ENCODE data around the gene MPP4.

The MPP4 gene

GRCh38 chr2:201631041-201631440, 67.4 kb downstream of the MPP4 start:
- Histone ChIP-seq H3K27ac (ENCODE audit: low read depth, low read length, severe bottlenecking) (no peak overlapping the region), H3K9me3 (ENCODE audit: control insufficient read depth, low read length) (no peaks in the 10 kb centered on the region), H3K36me3 (ENCODE audit: control insufficient read depth, insufficient read depth, low read length) (peaks cover 82% of the 10 kb centered on the region), H3K4me3 (ENCODE audit: extremely low read depth, insufficient read depth, low read length, poor library complexity, severe bottlenecking) (no peak overlapping the region), H3K4me1 (ENCODE audit: control insufficient read depth, insufficient read depth, low read length, poor library complexity, severe bottlenecking) (no peaks in the 10 kb centered on the region)
- WGBS, 2 experiments (ENCODE audit: insufficient coverage in 2 of 2), result 87 to 90% methylated on average over 2 to 6 of the region's 8 CpGs

- H3K36me3 ChIP-seq (ENCODE audit: control insufficient read depth, insufficient read depth, low read length), result peaks cover 82% of the 10 kb centered on the region
- no peak overlapping the region for H3K27ac ChIP-seq (ENCODE audit: low read depth, low read length, severe bottlenecking)
- no CpG with 5 or more reads among the region's 2 CpGs for WGBS, 2 experiments (ENCODE audit: insufficient coverage in 2 of 2)
- H3K4me1 ChIP-seq (ENCODE audit: control insufficient read depth, insufficient read depth, low read length, poor library complexity, severe bottlenecking), result no peaks in the 10 kb centered on the region
- H3K4me3 ChIP-seq (ENCODE audit: extremely low read depth, insufficient read depth, low read length, poor library complexity, severe bottlenecking), result no peak overlapping the region
- H3K9me3 ChIP-seq (ENCODE audit: control insufficient read depth, low read length), result no peaks in the 10 kb centered on the region
These were observed 67.9 kb downstream of the MPP4 start for GRCh38 chr2:201630577-201630976.

DNA sequence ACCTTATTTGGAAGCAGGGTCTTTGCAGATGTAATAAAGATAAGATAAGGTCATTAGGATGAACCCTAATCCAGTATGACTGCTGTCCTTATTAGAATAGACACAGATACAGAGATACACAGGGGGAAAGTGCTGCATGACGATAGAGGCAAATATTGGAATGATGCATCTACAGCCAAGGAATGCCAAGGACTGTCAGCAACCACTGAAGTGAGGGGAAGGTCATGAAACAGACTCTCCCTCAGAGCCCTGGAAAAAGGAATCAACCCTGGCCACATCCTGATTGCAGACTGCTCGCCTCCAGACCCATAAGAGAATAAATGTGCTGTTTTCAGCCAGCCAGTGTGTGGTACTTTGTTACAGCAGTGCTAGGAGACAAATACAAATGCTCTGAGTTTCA, 69.9 kb downstream of the MPP4 start:
- H3K4me3 ChIP-seq (ENCODE audit: extremely low read depth, insufficient read depth, low read length, poor library complexity, severe bottlenecking), result no peak overlapping the region
- 93 to 96% methylated on average over 2 of the region's 2 CpGs for WGBS, 2 experiments (ENCODE audit: insufficient coverage in 2 of 2)
- H3K9me3 ChIP-seq (ENCODE audit: control insufficient read depth, low read length), result no peaks in the 10 kb centered on the region
- H3K36me3 ChIP-seq (ENCODE audit: control insufficient read depth, insufficient read depth, low read length), result peaks cover 74% of the 10 kb centered on the region
- H3K4me1 ChIP-seq (ENCODE audit: control insufficient read depth, insufficient read depth, low read length, poor library complexity, severe bottlenecking), result no peaks in the 10 kb centered on the region
- H3K27ac ChIP-seq (ENCODE audit: low read depth, low read length, severe bottlenecking), result no peak overlapping the region

DNA sequence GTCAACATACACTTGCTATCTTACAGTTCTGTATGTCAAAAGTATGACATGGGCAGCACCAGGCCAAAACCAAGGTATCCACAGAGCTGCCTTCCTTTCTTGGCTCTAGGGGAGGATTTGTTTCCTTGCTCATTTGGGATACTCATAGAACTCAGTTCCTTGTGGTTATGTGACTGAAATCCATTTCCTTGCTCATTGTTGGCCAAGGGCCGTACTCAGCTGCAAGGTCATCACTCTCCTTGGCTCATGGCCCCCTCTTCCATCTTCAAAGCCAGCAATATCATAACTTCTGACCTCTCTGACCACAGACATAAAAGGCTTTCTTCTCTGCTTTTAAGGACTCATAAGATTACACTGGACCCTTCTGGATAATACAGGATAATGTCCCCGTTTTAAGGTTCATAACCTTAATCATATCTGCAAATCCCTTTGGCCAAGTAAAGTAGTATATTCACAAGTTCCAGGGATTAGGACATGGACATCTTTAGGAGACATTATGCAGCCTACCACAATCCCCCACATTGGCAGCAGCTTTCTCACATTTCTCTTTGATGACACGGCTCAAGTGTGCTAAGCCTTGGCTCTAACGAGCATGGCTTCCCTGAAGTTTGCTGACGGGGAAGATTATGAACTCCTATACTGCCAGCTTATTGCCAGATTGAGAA, 76.0 kb downstream of the MPP4 start:
- WGBS, 2 experiments (ENCODE audit: insufficient coverage in 2 of 2), result 95 to 98% methylated on average over 5 of the region's 5 CpGs
- Histone ChIP-seq H3K27ac (ENCODE audit: low read depth, low read length, severe bottlenecking) (no peak overlapping the region), H3K4me1 (ENCODE audit: control insufficient read depth, insufficient read depth, low read length, poor library complexity, severe bottlenecking) (no peaks in the 10 kb centered on the region), H3K4me3 (ENCODE audit: extremely low read depth, insufficient read depth, low read length, poor library complexity, severe bottlenecking) (no peak overlapping the region), H3K9me3 (ENCODE audit: control insufficient read depth, low read length) (no peaks in the 10 kb centered on the region), H3K36me3 (ENCODE audit: control insufficient read depth, insufficient read depth, low read length) (peaks cover 44% of the 10 kb centered on the region)

DNA sequence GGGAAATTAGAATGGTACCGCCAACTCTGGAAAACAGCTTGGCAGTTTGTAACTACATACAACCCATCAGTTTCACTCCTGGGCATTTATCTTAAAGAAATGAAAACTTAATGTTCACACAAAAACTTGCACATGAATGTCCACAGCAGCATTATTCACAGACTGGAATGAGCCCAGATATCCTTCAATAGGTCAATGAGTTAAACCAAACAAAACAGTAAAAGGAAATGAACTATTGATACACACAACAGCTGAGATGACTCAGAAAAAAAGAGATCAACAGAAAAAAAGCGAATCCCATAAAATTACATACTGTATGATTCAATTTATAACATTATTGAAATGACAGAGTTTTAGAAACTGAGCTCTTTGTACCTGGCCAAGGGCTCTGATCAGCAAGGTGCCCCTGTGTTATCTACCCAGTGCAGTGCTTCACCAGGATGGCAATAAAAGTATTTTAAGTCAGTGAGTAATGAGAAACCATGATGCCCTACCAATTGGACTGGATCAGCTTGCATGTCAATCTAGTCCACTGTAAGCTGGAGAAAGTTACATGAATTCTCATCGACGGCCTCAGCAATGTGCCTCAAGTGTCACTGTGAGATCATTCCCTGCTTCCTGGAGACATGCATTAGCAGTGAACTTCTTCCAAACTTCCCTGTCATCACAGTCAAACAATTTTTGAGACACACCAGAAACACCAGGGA, 77.0 kb downstream of the MPP4 start:
- no peaks in the 10 kb centered on the region for H3K4me1 ChIP-seq (ENCODE audit: control insufficient read depth, insufficient read depth, low read length, poor library complexity, severe bottlenecking)
- H3K36me3 ChIP-seq (ENCODE audit: control insufficient read depth, insufficient read depth, low read length), result peaks cover 37% of the 10 kb centered on the region
- H3K27ac ChIP-seq (ENCODE audit: low read depth, low read length, severe bottlenecking), result no peak overlapping the region
- H3K4me3 ChIP-seq (ENCODE audit: extremely low read depth, insufficient read depth, low read length, poor library complexity, severe bottlenecking), result no peak overlapping the region
- 90 to 94% methylated on average over 3 of the region's 4 CpGs for WGBS, 2 experiments (ENCODE audit: insufficient coverage in 2 of 2)
- no peaks in the 10 kb centered on the region for H3K9me3 ChIP-seq (ENCODE audit: control insufficient read depth, low read length)

GRCh38 chr2:201618744-201619662, 79.4 kb downstream of the MPP4 start:
- no peak overlapping the region for H3K4me3 ChIP-seq (ENCODE audit: extremely low read depth, insufficient read depth, low read length, poor library complexity, severe bottlenecking)
- no peaks in the 10 kb centered on the region for H3K4me1 ChIP-seq (ENCODE audit: control insufficient read depth, insufficient read depth, low read length, poor library complexity, severe bottlenecking)
- WGBS, 2 experiments (ENCODE audit: insufficient coverage in 2 of 2), result 93 to 94% methylated on average over 29 to 37 of the region's 39 CpGs
- H3K27ac ChIP-seq (ENCODE audit: low read depth, low read length, severe bottlenecking), result no peak overlapping the region
- H3K36me3 ChIP-seq (ENCODE audit: control insufficient read depth, insufficient read depth, low read length), result peaks cover 18% of the 10 kb centered on the region
- no peaks in the 10 kb centered on the region for H3K9me3 ChIP-seq (ENCODE audit: control insufficient read depth, low read length)

- H3K9me3 ChIP-seq (ENCODE audit: control insufficient read depth, low read length), result peaks cover 8% of the 10 kb centered on the region
- 75% methylated on average over 1 of the region's 1 CpG; no CpG with 5 or more reads in 1 of the 2 experiments for WGBS, 2 experiments (ENCODE audit: insufficient coverage in 2 of 2)
- H3K27ac ChIP-seq (ENCODE audit: low read depth, low read length, severe bottlenecking), result no peak overlapping the region
- no peaks in the 10 kb centered on the region for H3K36me3 ChIP-seq (ENCODE audit: control insufficient read depth, insufficient read depth, low read length)
- H3K4me3 ChIP-seq (ENCODE audit: extremely low read depth, insufficient read depth, low read length, poor library complexity, severe bottlenecking), result no peak overlapping the region
- H3K4me1 ChIP-seq (ENCODE audit: control insufficient read depth, insufficient read depth, low read length, poor library complexity, severe bottlenecking), result no peaks in the 10 kb centered on the region
These were observed 90.4 kb downstream of the MPP4 start for GRCh38 chr2:201608021-201608420.

- 80% methylated on average over 1 of the region's 2 CpGs; no CpG with 5 or more reads in 1 of the 2 experiments for WGBS, 2 experiments (ENCODE audit: insufficient coverage in 2 of 2)
- Histone ChIP-seq H3K4me1 (ENCODE audit: control insufficient read depth, insufficient read depth, low read length, poor library complexity, severe bottlenecking) (no peaks in the 10 kb centered on the region), H3K36me3 (ENCODE audit: control insufficient read depth, insufficient read depth, low read length) (no peaks in the 10 kb centered on the region), H3K9me3 (ENCODE audit: control insufficient read depth, low read length) (peaks cover 8% of the 10 kb centered on the region), H3K27ac (ENCODE audit: low read depth, low read length, severe bottlenecking) (no peak overlapping the region), H3K4me3 (ENCODE audit: extremely low read depth, insufficient read depth, low read length, poor library complexity, severe bottlenecking) (no peak overlapping the region)
These were observed 90.9 kb downstream of the MPP4 start for GRCh38 chr2:201607568-201607967.

- Histone ChIP-seq H3K36me3 (ENCODE audit: control insufficient read depth, insufficient read depth, low read length) (no peaks in the 10 kb centered on the region), H3K9me3 (ENCODE audit: control insufficient read depth, low read length) (no peaks in the 10 kb centered on the region), H3K27ac (ENCODE audit: low read depth, low read length, severe bottlenecking) (no peak overlapping the region), H3K4me1 (ENCODE audit: control insufficient read depth, insufficient read depth, low read length, poor library complexity, severe bottlenecking) (no peaks in the 10 kb centered on the region), H3K4me3 (ENCODE audit: extremely low read depth, insufficient read depth, low read length, poor library complexity, severe bottlenecking) (no peak overlapping the region)
- WGBS, 2 experiments (ENCODE audit: insufficient coverage in 2 of 2), result no CpG with 5 or more reads among the region's 3 CpGs
These were observed 97.5 kb downstream of the MPP4 start for GRCh38 chr2:201600906-201601305.

- Histone ChIP-seq H3K4me3 (ENCODE audit: extremely low read depth, insufficient read depth, low read length, poor library complexity, severe bottlenecking) (no peak overlapping the region), H3K36me3 (ENCODE audit: control insufficient read depth, insufficient read depth, low read length) (no peaks in the 10 kb centered on the region), H3K9me3 (ENCODE audit: control insufficient read depth, low read length) (no peaks in the 10 kb centered on the region), H3K4me1 (ENCODE audit: control insufficient read depth, insufficient read depth, low read length, poor library complexity, severe bottlenecking) (no peaks in the 10 kb centered on the region), H3K27ac (ENCODE audit: low read depth, low read length, severe bottlenecking) (no peak overlapping the region)
- WGBS, 2 experiments (ENCODE audit: insufficient coverage in 2 of 2), result 67 to 74% methylated on average over 5 to 6 of the region's 8 CpGs
These were observed 101.0 kb downstream of the MPP4 start for GRCh38 chr2:201597397-201597796.

Measured in mesodermal cell (in vitro differentiated cells).